Esophagus squamous epithelium (tissue), 4 donors: Measurements from ENCODE around the gene RACK1.
"Not testable (repeated sequence)": the region's sequence is repeated elsewhere in the genome, so short reads cannot be mapped to it uniquely, and the experiment has no call there.

Source experiments
- CTCF ChIP-seq, 6 experiments: fragments of 450-650 bp in 4 of 6; fragments of 200-600 bp in 2 of 6; sonication (generic) in 2 of 6; IDR thresholded peaks; one replicate each; pipeline ENCODE4 v1.5.1; 2016 to 2019; ENCODE audit warnings: antibody characterized with exemption in 6 of 6, mild to moderate bottlenecking in 4 of 6, moderate library complexity in 4 of 6
- POLR2A ChIP-seq, 4 donors: fragments of 450-650 bp; IDR thresholded peaks; one replicate each; pipeline ENCODE4 v1.6.1; 2017; ENCODE audit warnings: antibody characterized with exemption in 4 of 4, mild to moderate bottlenecking in 4 of 4, moderate library complexity in 3 of 4

- not testable (repeated sequence) for TF ChIP-seq POLR2A (IDR thresholded peaks at IDR 0.05)
- TF ChIP-seq CTCF (IDR thresholded peaks at IDR 0.05) = peak in 1 of 6 experiments; percentile 32
These were observed 29.7 kb upstream of the RACK1 start for GRCh38 chr5:181273433-181273744.
